Stomach (tissue), 4 donors: Measurements from ENCODE around the gene CDY1B.
"Not testable (repeated sequence)": the region's sequence is repeated elsewhere in the genome, so short reads cannot be mapped to it uniquely, and the experiment has no call there.

Experiments
- CTCF ChIP-seq, 7 experiments: fragments of 450-650 bp in 4 of 7; fragments of 200-600 bp in 3 of 7; sonication (generic) in 3 of 7; IDR thresholded peaks; one replicate each; pipeline ENCODE4 v1.5.1; 2016 to 2019; ENCODE audit warnings: antibody characterized with exemption in 7 of 7, control low read depth in 2 of 7, mild to moderate bottlenecking in 1 of 7
- POLR2A ChIP-seq, 4 donors: fragments of 450-650 bp; IDR thresholded peaks; one replicate each; pipeline ENCODE4 v1.6.1; 2016; ENCODE audit warnings: antibody characterized with exemption in 4 of 4, control low read depth in 2 of 4, mild to moderate bottlenecking in 1 of 4, moderate library complexity in 1 of 4
- POLR2AphosphoS5 ChIP-seq, 3 donors: sonication (generic); formaldehyde crosslinking; IDR thresholded peaks; one replicate each; pipeline ENCODE4 v1.6.1; 2016; ENCODE audit warnings: antibody characterized with exemption in 3 of 3

GRCh38 chrY:24047919-24048318, at the start of gene CDY1B:
- not testable (repeated sequence) for TF ChIP-seq POLR2AphosphoS5, CTCF, POLR2A (IDR thresholded peaks at IDR 0.05)
